ENCODE results near the gene RIPPLY2.

- TF ChIP-seq CTCF (IDR thresholded peaks at IDR 0.05) (no peak), ZFX (IDR thresholded peaks at IDR 0.05; ENCODE audit: borderline replicate concordance) (no peak)
Observed at GRCh38 chr6:83808005-83808404, 45.2 kb upstream of the RIPPLY2 start.
